Esophagus squamous epithelium (tissue), 5 donors: ENCODE measurements around the gene FHOD3. TPM values are rescaled to one million over a fixed set of nuclear protein-coding genes. Genes with fewer than 3 reads are reported as not detected.

Experiments used
- DNase-seq: peaks from one replicate; lab custom pipeline; 2025; lab: John Stamatoyannopoulos, UW
- H3K27ac ChIP-seq, 4 donors: fragments of 200-600 bp; sonication (generic); one replicate each; pipeline ENCODE4 v1.5.1; 2016 to 2019; ENCODE audit warnings: mild to moderate bottlenecking in 1 of 4
- H3K27me3 ChIP-seq, 4 donors: fragments of 200-600 bp; sonication (generic); 1 replicate in 3 of 4; 2 replicates in 1 of 4; pipeline versions ENCODE4 v1.5.1 to v1.6.0; 2017 to 2021; ENCODE audit warnings: antibody characterized with exemption in 1 of 4
- H3K36me3 ChIP-seq, 3 donors: fragments of 200-600 bp; sonication (generic); one replicate each; pipeline ENCODE4 v1.5.1; 2016 to 2019
- H3K4me1 ChIP-seq, 3 donors: fragments of 200-600 bp; sonication (generic); one replicate each; pipeline ENCODE4 v1.5.1; 2017 to 2019
- H3K4me3 ChIP-seq, 4 donors: fragments of 200-600 bp; sonication (generic); 1 replicate in 3 of 4; 2 replicates in 1 of 4; pipeline ENCODE4 v1.5.1; 2016 to 2019; ENCODE audit warnings: mild to moderate bottlenecking in 2 of 4, moderate library complexity in 1 of 4
- H3K9me3 ChIP-seq, 3 donors: fragments of 200-600 bp; sonication (generic); one replicate each; pipeline ENCODE4 v1.5.1; 2016 to 2019
- POLR2A ChIP-seq, 4 donors: fragments of 450-650 bp; IDR thresholded peaks; one replicate each; pipeline ENCODE4 v1.6.1; 2017; ENCODE audit warnings: antibody characterized with exemption in 4 of 4, mild to moderate bottlenecking in 4 of 4, moderate library complexity in 3 of 4
- WGBS, 2 donors: methylation state at CpG; one replicate each; pipeline ENCODE4 v1.1.5; 2018; 5-methylcytosine and 5-hydroxymethylcytosine counted together
- intact Hi-C: fragments of 100-400 bp; cut with DNase I; formaldehyde crosslinking; loops from one replicate; pipeline ENCODE4 v1.15.0; 2022
- total RNA-seq, 4 donors: library from RNA; depleted of rRNA; stranded (reverse); fragments of >200 nt; gene quantifications; one replicate each; pipeline ENCODE4 v1.1.0, GENCODE V29; 2016
- TF ChIP-seq, protein P1 (sequence below), 6 experiments: fragments of 450-650 bp in 4 of 6; fragments of 200-600 bp in 2 of 6; sonication (generic) in 2 of 6; IDR thresholded peaks; one replicate each; pipeline ENCODE4 v1.5.1; 2016 to 2019; ENCODE audit warnings: antibody characterized with exemption in 6 of 6, mild to moderate bottlenecking in 4 of 6, moderate library complexity in 4 of 6
- donor health status: DM: yes; HTN: yes; CAD: no.

The FHOD3 gene
- total RNA-seq, 4 donors from 2014 or later, result 3.1 to 29.6 (median 5.7) TPM

DNA sequence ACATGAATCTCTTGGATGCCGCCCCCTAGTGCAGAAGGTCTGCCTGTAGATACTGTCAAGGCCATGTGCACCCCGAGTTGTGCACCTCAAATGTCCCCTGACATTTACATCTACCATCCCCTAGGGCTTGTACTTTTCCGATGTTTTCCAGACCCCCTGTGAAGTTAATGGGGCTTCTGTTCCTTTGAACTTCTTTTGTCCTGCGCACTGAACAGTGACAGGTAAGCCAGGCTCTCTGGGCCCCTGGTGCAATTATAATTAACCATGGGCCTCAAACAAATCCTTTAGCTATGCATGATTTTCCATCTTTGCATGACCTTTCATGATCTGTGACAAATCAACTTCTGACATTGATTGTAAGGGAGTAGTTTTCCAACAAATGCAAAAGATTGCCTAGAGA is 158.4 kb downstream of the FHOD3 start:
- no peaks in the 10 kb centered on the region for H3K27me3 ChIP-seq
- 89 to 92% methylated on average over 4 of the region's 4 CpGs for WGBS, 2 donors
- H3K36me3 ChIP-seq, result no peaks in the 10 kb centered on the region
- no peak overlapping the region for H3K4me3 ChIP-seq
- H3K27ac ChIP-seq, result no peak overlapping the region
- no peak for DNase-seq
- peaks cover 0 to 24% (median 0%) of the 10 kb centered on the region in 3 donors for H3K4me1 ChIP-seq
- no peaks in the 10 kb centered on the region for H3K9me3 ChIP-seq
- no peak for TF ChIP-seq POLR2A (IDR thresholded peaks at IDR 0.05)
- TF ChIP-seq, protein P1, sequence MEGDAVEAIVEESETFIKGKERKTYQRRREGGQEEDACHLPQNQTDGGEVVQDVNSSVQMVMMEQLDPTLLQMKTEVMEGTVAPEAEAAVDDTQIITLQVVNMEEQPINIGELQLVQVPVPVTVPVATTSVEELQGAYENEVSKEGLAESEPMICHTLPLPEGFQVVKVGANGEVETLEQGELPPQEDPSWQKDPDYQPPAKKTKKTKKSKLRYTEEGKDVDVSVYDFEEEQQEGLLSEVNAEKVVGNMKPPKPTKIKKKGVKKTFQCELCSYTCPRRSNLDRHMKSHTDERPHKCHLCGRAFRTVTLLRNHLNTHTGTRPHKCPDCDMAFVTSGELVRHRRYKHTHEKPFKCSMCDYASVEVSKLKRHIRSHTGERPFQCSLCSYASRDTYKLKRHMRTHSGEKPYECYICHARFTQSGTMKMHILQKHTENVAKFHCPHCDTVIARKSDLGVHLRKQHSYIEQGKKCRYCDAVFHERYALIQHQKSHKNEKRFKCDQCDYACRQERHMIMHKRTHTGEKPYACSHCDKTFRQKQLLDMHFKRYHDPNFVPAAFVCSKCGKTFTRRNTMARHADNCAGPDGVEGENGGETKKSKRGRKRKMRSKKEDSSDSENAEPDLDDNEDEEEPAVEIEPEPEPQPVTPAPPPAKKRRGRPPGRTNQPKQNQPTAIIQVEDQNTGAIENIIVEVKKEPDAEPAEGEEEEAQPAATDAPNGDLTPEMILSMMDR (IDR thresholded peaks at IDR 0.05), result no peak
- intact Hi-C loops, result no loop called here

DNA sequence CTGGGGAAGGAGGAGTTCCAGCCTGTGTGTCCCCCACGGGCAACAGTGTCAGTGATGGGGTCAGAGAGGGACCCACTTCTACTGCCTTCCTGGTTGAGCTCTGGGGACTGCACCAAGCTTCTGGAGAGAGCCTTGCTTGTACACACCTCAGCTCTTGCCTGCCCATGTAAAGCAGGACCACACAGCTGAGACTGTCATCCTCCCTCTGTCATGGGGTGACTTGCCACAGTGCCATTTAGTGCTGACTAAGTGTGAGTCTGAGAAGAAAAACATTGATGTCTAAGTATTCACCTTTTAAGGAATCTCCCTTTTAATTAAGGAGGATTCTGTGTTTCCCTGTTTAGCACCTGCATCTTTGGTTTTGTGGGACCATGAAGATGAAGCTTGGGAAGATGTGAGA is 159.1 kb downstream of the FHOD3 start:
- no peak overlapping the region for H3K27ac ChIP-seq
- no peaks in the 10 kb centered on the region for H3K27me3 ChIP-seq
- no peak for TF ChIP-seq POLR2A (IDR thresholded peaks at IDR 0.05)
- TF ChIP-seq, protein P1 (IDR thresholded peaks at IDR 0.05), result no peak
- intact Hi-C loops, result no loop called here
- H3K4me3 ChIP-seq, result no peak overlapping the region
- no peak for DNase-seq
- H3K4me1 ChIP-seq, result peaks cover 0 to 20% (median 0%) of the 10 kb centered on the region in 3 donors
- WGBS, 2 donors, result 67 to 70% methylated on average over 1 of the region's 1 CpG
- no peaks in the 10 kb centered on the region for H3K36me3 ChIP-seq
- H3K9me3 ChIP-seq, result no peaks in the 10 kb centered on the region

GRCh38 chr18:36457683-36458082 is 160.2 kb downstream of the FHOD3 start:
- 82 to 92% methylated on average over 1 of the region's 1 CpG for WGBS, 2 donors
- Histone ChIP-seq H3K27ac (no peak overlapping the region), H3K4me3 (no peak overlapping the region), H3K9me3 (no peaks in the 10 kb centered on the region), H3K36me3 (no peaks in the 10 kb centered on the region), H3K27me3 (no peaks in the 10 kb centered on the region), H3K4me1 (peaks cover 0 to 20% (median 0%) of the 10 kb centered on the region in 3 donors)
- DNase-seq, result no peak
- intact Hi-C loops, result no loop called here
- no peak for TF ChIP-seq POLR2A (IDR thresholded peaks at IDR 0.05)
- TF ChIP-seq, protein P1 (IDR thresholded peaks at IDR 0.05), result no peak

GRCh38 chr18:36458306-36458705 is 160.8 kb downstream of the FHOD3 start:
- DNase-seq, result no peak
- Histone ChIP-seq H3K27ac (no peak overlapping the region), H3K4me1 (peaks cover 0 to 18% (median 0%) of the 10 kb centered on the region in 3 donors), H3K36me3 (no peaks in the 10 kb centered on the region), H3K9me3 (no peaks in the 10 kb centered on the region), H3K27me3 (no peaks in the 10 kb centered on the region), H3K4me3 (no peak overlapping the region)
- WGBS, 2 donors, result 79 to 83% methylated on average over 1 of the region's 1 CpG
- TF ChIP-seq POLR2A (IDR thresholded peaks at IDR 0.05), result no peak
- TF ChIP-seq, protein P1 (IDR thresholded peaks at IDR 0.05), result no peak
- intact Hi-C loops, result no loop called here

- Histone ChIP-seq H3K4me3 (no peak overlapping the region), H3K27ac (no peak overlapping the region), H3K4me1 (peaks cover 0 to 9% (median 0%) of the 10 kb centered on the region in 3 donors), H3K9me3 (no peaks in the 10 kb centered on the region), H3K36me3 (no peaks in the 10 kb centered on the region), H3K27me3 (no peaks in the 10 kb centered on the region)
- 90 to 92% methylated on average over 4 of the region's 4 CpGs for WGBS, 2 donors
- no peak for DNase-seq
- intact Hi-C loops, result no loop called here
- no peak for TF ChIP-seq POLR2A (IDR thresholded peaks at IDR 0.05)
- TF ChIP-seq, protein P1 (IDR thresholded peaks at IDR 0.05), result no peak
These were observed 161.7 kb downstream of the FHOD3 start for GRCh38 chr18:36459203-36459602.
